Measurements from ENCODE around the gene ZAR1L.

Gene ZAR1L

GRCh38 chr13:32255724-32256109 is 59.4 kb downstream of the ZAR1L start:
- no peak for DNase-seq (ENCODE audit: low read depth)

- DNase-seq (ENCODE audit: low read depth): no peak
These were observed 60.0 kb downstream of the ZAR1L start for GRCh38 chr13:32254916-32255723.

DNA sequence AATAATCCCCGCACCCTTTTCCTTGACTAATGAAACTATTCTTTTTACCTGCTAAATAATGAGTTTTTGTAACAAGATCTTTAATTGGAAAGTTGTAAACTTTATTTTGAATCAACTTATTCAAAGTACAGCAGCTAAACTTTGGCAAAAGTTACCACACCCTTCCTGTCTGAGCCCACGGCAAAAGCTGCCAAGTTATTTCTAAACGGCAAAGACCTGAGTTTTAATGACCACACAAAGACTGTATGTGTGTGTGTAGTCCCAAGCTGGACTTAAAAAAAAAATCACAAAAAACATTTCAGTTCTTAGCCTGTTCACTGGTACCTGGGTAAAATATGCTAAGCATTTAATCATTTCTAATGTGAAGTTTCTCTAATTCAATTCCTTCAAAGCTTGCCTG is 60.7 kb downstream of the ZAR1L start:
- no peak for DNase-seq (ENCODE audit: low read depth)

DNA sequence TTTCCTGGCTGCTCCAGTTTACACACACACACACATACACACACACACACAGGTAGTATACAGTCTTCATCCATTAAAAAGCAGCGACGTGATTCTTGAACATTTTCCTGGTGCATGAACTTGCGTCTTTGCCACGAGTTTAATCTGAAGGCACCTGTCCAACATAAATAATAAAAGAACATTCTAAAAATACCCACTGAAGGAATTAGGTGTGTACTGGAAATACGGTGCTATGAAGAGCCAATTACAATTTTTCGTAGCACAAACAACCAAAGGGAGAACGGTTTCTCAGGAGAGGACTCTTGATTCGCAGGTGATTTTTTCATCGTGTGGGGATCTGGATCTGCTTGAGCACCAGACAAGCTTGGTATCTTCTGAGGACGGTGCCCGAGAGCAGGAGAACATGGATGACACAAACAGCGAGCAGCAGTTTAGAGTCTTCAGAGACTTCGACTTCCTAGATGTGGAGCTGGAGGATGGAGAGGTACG is 61.2 kb downstream of the ZAR1L start:
- no peak for DNase-seq (ENCODE audit: low read depth)
